HG03045 (cell line): Measurements from ENCODE around the gene TACC2.
"Not testable (repeated sequence)": the region's sequence is repeated elsewhere in the genome, so short reads cannot be mapped to it uniquely, and the experiment has no call there.

Experiments
- ATAC-seq: cut with Tn5 transposase; IDR thresholded peaks from one replicate; pipeline ENCODE4 v1.9.1; 2021; ENCODE audit warnings: mild to moderate bottlenecking, moderate library complexity; ENCODE audit not compliant: unreplicated experiment

The TACC2 gene

GRCh38 chr10:122056431-122057094 is 67.6 kb downstream of the TACC2 start:
- no peak for ATAC-seq

- no peak for ATAC-seq
Measured at GRCh38 chr10:122057841-122058413, 69.0 kb downstream of the TACC2 start.

- no peak for ATAC-seq
Measured at GRCh38 chr10:122060250-122060649, 71.3 kb downstream of the TACC2 start.

GRCh38 chr10:122062831-122063674 is 74.1 kb downstream of the TACC2 start:
- no peak for ATAC-seq

- ATAC-seq = not testable (repeated sequence)
Measured at GRCh38 chr10:122066337-122066939, 77.5 kb downstream of the TACC2 start.

- no peak for ATAC-seq
Measured at GRCh38 chr10:122068844-122069243, 79.9 kb downstream of the TACC2 start.

- no peak for ATAC-seq
Measured at GRCh38 chr10:122072491-122072890, 83.5 kb downstream of the TACC2 start.

- ATAC-seq = no peak
Measured at GRCh38 chr10:122073508-122073907, 84.5 kb downstream of the TACC2 start.

- no peak for ATAC-seq
Measured at GRCh38 chr10:122075171-122075570, 86.2 kb downstream of the TACC2 start.

- not testable (repeated sequence) for ATAC-seq
Measured at GRCh38 chr10:122075876-122076275, 86.9 kb downstream of the TACC2 start.

GRCh38 chr10:122077311-122077875 is 88.4 kb downstream of the TACC2 start:
- no peak for ATAC-seq

GRCh38 chr10:122078326-122078725 is 89.4 kb downstream of the TACC2 start:
- ATAC-seq = no peak

- ATAC-seq = no peak
Measured at GRCh38 chr10:122078965-122079795, 90.2 kb downstream of the TACC2 start.

GRCh38 chr10:122082616-122083477 is 93.9 kb downstream of the TACC2 start:
- ATAC-seq = no peak

GRCh38 chr10:122083478-122084025 is 94.6 kb downstream of the TACC2 start:
- ATAC-seq = no peak

- no peak for ATAC-seq
Measured at GRCh38 chr10:122084286-122085041, 95.5 kb downstream of the TACC2 start.

GRCh38 chr10:122085423-122085911 is 96.5 kb downstream of the TACC2 start:
- no peak for ATAC-seq
